HepG2 (cell line): Measurements from ENCODE around the gene ENTHD1. TPM values are rescaled to one million over a fixed set of nuclear protein-coding genes. Genes with fewer than 3 reads are reported as not detected.

Experiments
- DZIP1 ChIP-seq: sonication (generic); formaldehyde crosslinking; IDR thresholded peaks from 2 replicates; pipeline ENCODE4 v1.5.0; 2020; ENCODE audit warnings: mild to moderate bottlenecking, missing genetic modification reagents
- HIVEP1 ChIP-seq: sonication (generic); formaldehyde crosslinking; IDR thresholded peaks from 2 replicates; pipeline ENCODE4 v1.4.0; 2020; ENCODE audit warnings: mild to moderate bottlenecking, missing genetic modification reagents
- HNRNPUL1 ChIP-seq: fragments of 200-400 bp; formaldehyde crosslinking; IDR thresholded peaks from 2 replicates; pipeline ENCODE4 v1.6.1; 2017; ENCODE audit warnings: low read depth, mild to moderate bottlenecking, low read length, moderate library complexity
- IRF1 ChIP-seq: sonication (generic); formaldehyde crosslinking; IDR thresholded peaks from 2 replicates; pipeline ENCODE4 v1.4.0; 2020; ENCODE audit warnings: low read depth, mild to moderate bottlenecking, missing genetic modification reagents
- MAX ChIP-seq: IDR thresholded peaks from 2 replicates; pipeline ENCODE4 v1.6.1; 2012; ENCODE audit warnings: inconsistent platforms
- MAZ ChIP-seq, 2 experiments: sonication (generic) in 1 of 2; formaldehyde crosslinking in 1 of 2; IDR thresholded peaks; 2 replicates each; pipeline versions ENCODE4 v1.5.0 to v1.6.1; 2012 to 2020; ENCODE audit warnings: low read depth in 2 of 2, mild to moderate bottlenecking in 2 of 2, borderline replicate concordance in 1 of 2, improper control_type of control experiment in 1 of 2, low read length in 1 of 2, missing genetic modification reagents in 1 of 2, moderate library complexity in 1 of 2
- MIER3 ChIP-seq: IDR thresholded peaks from 2 replicates; pipeline ENCODE4 v1.6.1; 2016; ENCODE audit warnings: missing compliant biosample characterization, borderline replicate concordance
- NFE2L1 ChIP-seq: sonication (generic); formaldehyde crosslinking; IDR thresholded peaks from 2 replicates; pipeline ENCODE4 v1.4.0; 2020; ENCODE audit warnings: missing genetic modification reagents, mild to moderate bottlenecking, borderline replicate concordance
- RNF2 ChIP-seq: fragments of 450-650 bp; conservative IDR thresholded peaks from 2 replicates; pipeline ENCODE4 v1.6.1; 2016; ENCODE audit warnings: low read depth
- U2AF1 ChIP-seq: fragments of 200-400 bp; formaldehyde crosslinking; optimal IDR thresholded peaks from 2 replicates; pipeline ENCODE3; 2017; ENCODE audit warnings: mild to moderate bottlenecking, low read depth, low read length
- ZNF275 ChIP-seq: sonication (generic); formaldehyde crosslinking; IDR thresholded peaks from 2 replicates; pipeline ENCODE4 v1.8.0; 2022; ENCODE audit warnings: missing genetic modification reagents, mild to moderate bottlenecking, inconsistent platforms, borderline replicate concordance
- ZNF570 ChIP-seq: sonication (generic); formaldehyde crosslinking; IDR thresholded peaks from 2 replicates; pipeline ENCODE4 v1.4.0; 2020; ENCODE audit warnings: mild to moderate bottlenecking, missing genetic modification reagents, borderline replicate concordance
- ZSCAN31 ChIP-seq: sonication (generic); formaldehyde crosslinking; IDR thresholded peaks from 2 replicates; pipeline ENCODE4 v1.5.0; 2020; ENCODE audit warnings: low read depth, mild to moderate bottlenecking, missing genetic modification reagents
- polyA plus RNA-seq, 8 experiments: library from polyadenylated mRNA; depleted of rRNA in 3 of 8; stranded (reverse) in 7 of 8; unstranded in 1 of 8; fragments of >200 nt; fragmentation: Illumina TruSeq in 4 of 8; extraction: Trizol in 4 of 8; gene quantifications; 2 replicates each; pipeline versions ENCODE4 v1.2.1 to v1.2.3, GENCODE V29; 2011 to 2016; ENCODE audit warnings: low read depth in 4 of 8, missing spikeins in 1 of 8, mixed read lengths in 1 of 8; ENCODE audit not compliant: insufficient read depth in 1 of 8
- total RNA-seq, 5 experiments: library from RNA; depleted of rRNA; stranded (reverse); fragments of >200 nt; fragmentation: Illumina TruSeq; extraction: Trizol; gene quantifications; 2 replicates each; pipeline ENCODE4 v1.2.3, GENCODE V29; 2016; ENCODE audit warnings: low read depth in 1 of 5

ENTHD1 gene
- total and polyA plus RNA-seq, 2 of the 13 experiments (the other 11 are each of a cell fraction or from before 2014, with no cell fraction given) = not detected

GRCh38 chr22:39898997-39899396 lies 5.4 kb upstream of the ENTHD1 start (continued):
- TF ChIP-seq ZNF570 = no peak
- no peak for TF ChIP-seq HNRNPUL1
- no peak for TF ChIP-seq NFE2L1 (CRISPR knock-in tag)
- TF ChIP-seq IRF1 (CRISPR knock-in tag) = no peak
- no peak for TF ChIP-seq ZNF275 (CRISPR knock-in tag)
- TF ChIP-seq U2AF1 = no peak
- no peak for TF ChIP-seq RNF2
- TF ChIP-seq MIER3 = no peak
- no peak for TF ChIP-seq HIVEP1 (CRISPR knock-in tag)
- TF ChIP-seq MAZ (IDR thresholded peaks at IDR 0.05; ENCODE audit: borderline replicate concordance, low read depth, low read length) = no peak
- TF ChIP-seq MAZ (CRISPR knock-in tag; IDR thresholded peaks at IDR 0.05; ENCODE audit: low read depth) = no peak
- no peak for TF ChIP-seq MAX
- no peak for TF ChIP-seq ZSCAN31 (CRISPR knock-in tag)
- no peak for TF ChIP-seq DZIP1 (CRISPR knock-in tag)
